ENCODE measurements around the gene POLR1C.
"Not testable (repeated sequence)": the region's sequence is repeated elsewhere in the genome, so short reads cannot be mapped to it uniquely, and the experiment has no call there.

The POLR1C gene

DNA sequence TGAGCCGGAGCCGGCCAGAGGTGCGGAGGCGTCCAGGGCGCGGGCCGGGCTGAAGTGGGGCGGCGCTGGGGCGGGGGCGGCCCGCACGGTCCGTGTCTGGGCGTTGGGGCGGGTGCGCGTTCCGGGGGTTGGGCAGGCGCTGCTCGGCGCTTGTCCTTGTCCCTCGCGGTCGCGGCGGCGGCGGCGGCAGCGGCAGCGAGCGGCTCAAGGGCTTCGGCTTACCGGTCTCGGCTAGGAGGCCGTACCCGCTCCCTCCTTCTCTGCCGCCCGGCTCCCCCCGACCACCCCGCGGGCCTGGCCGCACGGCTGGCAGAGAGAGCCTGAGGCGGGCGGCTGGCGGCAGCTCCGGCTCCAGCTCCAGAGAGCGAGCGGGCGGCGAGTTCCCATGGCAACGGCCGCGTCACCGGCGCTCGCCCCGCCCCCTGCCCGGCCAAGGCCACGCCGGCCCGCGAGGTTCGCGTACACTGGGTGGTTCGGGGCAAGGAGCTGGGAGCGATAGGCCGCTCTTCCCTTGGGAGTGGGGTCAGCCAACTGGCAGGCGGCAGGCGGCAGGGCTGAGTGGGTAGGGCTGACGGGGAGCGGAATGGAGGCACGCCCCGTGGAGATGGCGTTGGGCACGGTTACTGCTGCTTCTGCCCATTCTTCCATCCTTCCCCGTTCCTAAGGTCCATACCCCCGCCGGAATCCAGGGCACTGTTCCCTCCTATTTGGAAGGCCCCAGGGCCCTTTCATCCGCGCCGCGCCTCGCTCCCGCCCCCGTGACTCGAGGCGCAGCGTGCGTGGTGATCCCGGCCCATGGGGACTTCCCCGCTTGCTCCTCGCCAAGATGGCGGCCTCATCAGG is 6.7 kb upstream of the POLR1C start, which contains the start of gene LRRC73:
TSS of gene LRRC73 (minus strand) at position 363 of the 843 bp plus-strand sequence. CDS start 561 bp downstream, outside the sequence.
- peak; percentile 86 for DNase-seq (ENCODE audit: low read depth)

DNA sequence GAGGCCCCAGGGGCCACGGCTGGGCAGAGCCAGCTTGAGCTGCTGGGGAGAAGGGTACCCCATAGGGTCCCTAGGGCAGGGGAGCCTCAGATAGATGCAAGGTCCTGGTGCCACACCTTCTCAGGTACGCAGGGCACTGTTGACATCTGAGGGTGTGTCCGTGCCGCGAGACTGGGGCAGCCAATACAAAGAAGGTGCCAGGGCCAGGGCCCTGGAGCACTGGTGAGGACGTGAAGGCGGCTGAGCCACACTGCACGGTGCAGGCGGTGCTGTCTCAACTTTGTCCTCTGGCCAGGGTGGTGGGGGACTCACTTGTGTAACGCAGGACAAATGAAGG is 6.1 kb upstream of the POLR1C start:
- no peak for DNase-seq (ENCODE audit: low read depth)

DNA sequence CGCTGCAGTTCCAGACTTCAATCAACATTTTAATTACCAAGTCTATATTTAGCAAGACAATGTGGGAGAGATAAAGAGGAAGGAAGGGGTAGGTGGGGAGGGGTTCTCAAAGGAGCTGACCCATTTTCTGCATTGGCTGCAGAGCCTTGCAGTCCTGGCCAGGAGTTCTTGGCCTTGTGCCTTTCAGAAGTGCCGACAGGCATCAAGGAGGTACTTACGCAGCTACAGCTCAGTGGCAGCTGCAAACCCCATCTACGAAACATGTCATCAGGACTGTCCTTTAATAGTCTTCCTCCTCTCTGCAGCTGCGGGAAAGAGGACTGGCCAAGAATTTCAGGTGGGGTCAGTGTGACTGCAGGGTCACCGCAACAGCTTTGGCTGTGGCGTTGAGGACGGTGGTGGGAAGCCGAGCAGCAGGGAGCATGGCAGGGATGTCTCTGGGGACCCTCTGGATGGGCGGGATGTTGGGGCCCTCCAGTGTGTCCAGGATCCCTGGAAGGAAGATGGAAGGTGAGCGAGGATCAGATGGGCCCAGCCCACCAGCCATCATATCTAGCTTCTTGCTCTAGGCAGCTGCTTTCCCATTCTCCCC is 5.0 kb upstream of the POLR1C start:
- DNase-seq (ENCODE audit: low read depth), result no peak

DNA sequence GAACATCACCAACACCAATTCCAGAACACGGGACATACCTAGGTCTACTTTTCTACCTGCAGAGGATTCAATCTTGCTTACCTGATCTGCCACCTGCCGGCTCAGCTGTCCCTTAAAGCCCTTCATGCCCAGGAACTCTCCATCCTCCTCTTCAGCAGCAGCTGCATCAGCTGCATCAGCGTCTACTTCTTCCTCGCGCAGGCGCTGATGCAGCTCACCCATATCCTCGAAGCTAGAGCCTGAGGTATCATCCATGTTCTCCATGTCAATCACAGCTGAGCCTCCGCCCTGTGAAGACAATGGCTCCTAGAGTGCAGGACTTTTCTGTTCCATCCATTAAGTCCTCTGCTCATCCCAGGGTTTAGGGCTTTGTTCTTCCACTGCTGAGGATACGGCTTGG is 1.1 kb upstream of the POLR1C start:
- no peak for DNase-seq (ENCODE audit: low read depth)

DNA sequence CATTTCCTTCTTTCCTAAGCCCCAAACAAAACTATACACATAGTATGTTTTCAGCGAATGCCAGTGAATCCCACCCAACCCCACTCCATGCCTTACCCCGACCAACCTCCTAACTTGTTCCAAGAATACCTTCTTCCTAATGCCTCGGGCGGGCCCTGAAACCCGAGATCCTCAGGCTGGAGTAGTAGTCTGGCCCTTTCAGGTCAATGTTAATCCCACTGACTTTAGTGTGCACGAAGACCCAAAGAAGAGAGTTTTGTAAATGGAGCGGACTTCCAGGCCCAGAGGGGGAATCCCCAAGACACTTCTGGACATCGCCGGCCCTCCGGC is 557 bp upstream of the POLR1C start:
- no peak for DNase-seq (ENCODE audit: low read depth)

DNA sequence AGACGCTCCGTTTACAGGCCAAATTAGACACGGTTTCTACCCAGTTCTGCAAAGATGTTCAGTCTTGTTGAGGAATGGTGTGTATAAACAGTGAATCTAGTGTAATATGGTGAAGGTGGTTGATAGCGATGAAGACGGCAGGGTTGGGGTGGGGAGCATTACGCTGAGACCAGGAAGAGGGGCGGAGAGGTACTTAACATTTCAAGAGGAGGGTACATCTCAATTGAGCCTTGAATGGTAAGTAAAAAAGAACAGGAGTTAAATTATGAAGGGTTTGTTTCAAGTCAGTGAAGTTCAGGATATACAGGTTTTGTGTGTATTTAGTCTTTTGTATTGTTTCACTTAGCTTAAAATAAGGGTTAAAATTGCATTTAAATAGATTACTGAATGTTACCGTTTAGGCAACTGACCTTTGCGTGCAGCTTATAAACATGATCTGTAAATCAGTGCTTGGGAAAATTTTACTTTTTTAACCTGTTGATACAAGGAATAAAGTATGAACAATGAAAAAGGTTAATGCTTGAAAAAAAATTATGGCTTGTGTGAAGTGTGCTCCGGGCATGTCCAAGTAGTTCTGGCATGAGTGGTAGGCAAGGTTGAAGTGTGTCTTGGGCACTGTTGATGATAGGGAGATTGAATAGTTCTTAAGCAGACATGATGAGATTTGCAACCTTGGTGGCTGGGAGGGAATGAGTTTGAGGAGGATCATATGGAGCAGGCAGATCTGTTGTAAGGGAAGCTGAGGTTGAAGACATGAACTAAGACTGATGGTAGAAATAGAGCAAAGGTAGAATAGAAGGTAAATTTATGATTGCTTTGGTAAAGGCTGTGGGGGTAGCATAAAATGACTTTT is 842 bp downstream of the POLR1C start:
- DNase-seq (ENCODE audit: low read depth), result no peak

DNA sequence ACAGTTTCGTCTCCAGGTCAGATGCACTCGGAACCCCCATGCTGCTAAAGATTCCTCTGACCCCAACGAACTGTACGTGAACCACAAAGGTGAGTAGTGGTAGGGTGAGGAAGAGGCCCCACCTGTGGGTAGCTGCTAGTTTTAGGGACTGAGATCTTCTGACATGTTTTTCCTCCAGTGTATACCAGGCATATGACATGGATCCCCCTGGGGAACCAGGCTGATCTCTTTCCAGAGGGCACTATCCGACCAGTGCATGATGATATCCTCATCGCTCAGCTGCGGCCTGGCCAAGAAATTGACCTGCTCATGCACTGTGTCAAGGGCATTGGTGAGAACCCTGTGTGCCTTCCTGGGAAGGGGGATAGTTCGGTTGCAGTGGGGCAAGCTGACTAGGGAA is 3.2 kb downstream of the POLR1C start:
- DNase-seq (ENCODE audit: low read depth), result no peak

DNA sequence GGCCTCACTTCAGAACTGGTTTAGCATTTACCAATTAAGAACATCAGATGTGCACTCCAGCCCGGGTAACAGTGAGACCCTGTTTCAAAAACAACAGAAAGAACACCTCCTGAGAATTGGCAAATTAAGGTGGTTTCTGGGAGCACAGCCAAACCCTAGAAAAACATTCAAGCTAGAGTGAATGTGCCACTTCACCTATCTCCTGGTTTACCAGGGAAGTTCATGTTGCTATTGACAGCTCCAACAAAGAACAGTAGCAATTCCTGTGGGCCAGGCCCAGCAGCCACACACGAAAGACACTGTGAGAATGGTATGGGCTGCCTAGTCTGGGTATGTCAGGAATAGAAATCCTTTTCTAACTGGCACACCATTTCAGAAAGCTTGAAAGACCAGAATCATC is 4.9 kb downstream of the POLR1C start:
- DNase-seq (ENCODE audit: low read depth), result no peak

DNA sequence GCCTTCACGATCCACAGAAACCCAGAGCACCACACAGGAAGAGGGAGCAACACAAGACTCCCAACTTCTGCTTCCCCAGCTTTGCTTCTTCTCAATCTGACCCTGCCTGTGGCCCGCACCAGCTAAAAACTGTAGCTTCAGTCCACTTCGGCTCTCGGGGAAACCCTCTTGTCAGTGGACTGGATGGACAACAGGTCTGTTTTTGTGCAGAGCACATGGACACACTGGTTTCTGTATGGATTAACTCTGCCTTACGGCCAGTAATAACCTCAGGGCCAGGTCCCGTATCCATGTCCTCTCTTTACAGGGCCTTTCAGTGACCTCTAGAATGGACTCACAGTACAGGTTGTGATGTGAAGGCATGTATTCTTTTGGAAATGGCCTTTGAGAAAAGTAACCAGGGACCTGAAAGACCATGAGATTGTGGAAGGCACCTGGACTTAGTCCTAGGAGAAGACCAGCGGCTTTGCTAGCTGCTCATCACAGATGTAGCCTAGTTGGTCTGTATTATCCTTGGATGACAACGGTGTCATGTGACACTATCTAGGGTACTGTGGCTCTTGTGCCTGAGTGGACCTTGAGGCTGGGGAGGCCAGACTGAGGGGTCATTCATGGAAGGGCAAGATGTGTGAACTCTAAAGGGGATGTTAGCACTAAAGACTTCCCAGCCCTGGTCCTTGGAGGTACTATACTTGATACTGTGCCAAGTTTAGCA is 5.8 kb downstream of the POLR1C start:
- no peak for DNase-seq (ENCODE audit: low read depth)

DNA sequence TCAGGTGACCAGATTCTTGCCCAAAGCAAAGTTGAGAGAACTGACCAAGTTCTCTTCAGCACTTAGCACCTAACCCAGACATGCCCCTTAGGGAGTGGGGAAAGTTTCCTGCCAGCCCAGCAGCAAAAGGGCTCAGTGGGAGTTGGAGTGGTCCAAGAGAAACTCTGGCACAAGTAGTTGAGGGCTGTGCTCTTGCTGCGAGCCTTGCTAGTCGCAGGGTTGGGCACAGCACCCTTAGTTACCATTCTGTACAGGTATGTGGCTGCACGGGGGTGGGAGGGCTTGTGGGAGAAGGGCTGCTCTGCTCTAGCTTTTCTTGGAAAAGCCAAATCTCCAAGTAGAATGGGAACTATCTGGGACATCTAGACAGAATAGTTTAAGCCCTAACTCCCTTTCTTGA is 6.4 kb downstream of the POLR1C start:
- no peak for DNase-seq (ENCODE audit: low read depth)

DNA sequence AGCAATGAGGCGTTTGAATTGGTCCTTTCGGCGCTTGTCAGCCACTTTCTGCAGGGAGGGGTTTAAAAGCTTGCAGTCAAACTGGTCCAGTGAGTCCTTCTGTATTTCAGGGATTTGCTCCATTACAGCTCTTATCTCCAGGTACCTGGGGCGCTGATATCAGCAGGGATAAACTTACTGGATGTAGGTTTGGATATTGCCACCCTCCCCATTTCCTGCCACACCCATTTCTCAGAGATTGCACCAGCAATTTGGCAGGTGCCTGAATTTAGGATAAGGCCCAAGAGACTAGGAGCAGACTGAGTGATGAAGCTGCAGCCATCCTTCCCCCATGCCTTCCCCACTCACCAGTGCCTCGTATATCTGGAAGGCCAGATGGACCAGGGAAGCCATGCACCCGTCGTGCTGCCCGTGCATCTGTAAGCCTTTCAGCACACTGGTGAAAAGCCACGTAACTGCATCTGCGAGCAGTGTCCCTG is 7.6 kb downstream of the POLR1C start:
- no peak for DNase-seq (ENCODE audit: low read depth)

DNA sequence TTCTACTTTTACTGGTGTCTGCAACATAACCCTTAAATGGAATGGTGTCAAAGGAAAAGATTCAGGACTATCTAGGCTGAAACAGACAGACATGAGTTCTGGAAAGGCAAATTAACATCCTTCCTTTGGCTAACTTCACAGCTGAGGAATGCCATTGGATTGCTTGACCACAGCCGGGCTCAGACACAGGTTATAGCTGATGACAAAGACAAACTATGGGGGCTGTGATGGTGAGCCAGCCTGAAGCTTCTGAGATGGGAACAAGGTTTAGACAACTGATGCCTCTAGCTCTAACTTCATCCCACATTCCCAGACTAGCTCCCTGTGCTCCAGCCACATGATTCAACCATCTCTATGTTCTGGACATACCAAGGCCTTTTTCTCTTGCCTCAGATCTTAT is 15.3 kb downstream of the POLR1C start:
- DNase-seq (ENCODE audit: low read depth), result no peak

DNA sequence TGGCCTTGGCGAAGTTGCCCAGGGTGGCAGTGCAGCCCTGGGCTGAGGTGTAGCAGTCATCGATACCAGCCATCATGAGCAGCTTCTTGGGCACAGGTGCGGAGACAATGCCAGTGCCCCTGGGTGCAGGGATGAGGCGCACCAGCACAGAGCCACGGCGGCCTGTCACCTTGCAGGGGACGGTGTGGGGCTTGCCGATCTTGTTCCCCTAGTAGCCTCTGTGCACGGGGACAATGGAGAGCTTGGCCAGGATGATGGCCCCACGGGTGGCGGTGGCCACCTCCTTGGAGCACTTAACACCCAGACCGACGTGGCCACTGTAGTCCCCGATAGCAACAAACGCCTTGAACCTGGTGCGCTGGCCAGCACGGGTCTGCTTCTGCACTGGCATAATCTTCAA is 22.1 kb downstream of the POLR1C start:
- not testable (repeated sequence) for DNase-seq (ENCODE audit: low read depth)

DNA sequence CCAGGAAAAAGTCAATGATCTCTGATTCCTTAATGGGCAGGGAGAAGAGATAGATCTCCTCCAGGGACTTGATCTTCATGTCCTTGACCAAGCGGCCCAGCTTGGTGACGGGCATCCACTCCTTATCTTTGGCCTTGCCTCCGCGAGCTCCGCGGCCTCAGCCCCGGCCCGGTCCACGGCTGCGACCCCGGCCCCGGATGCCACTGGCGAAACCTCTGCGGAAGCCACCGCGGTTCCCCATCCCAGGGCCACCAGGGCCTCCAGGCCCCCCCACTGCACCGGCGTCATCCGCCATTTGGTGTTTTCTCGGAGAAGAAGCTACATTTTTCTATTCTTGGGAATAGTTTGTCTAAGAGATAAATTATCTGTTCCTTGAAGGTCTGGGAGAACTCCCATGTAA is 22.5 kb downstream of the POLR1C start:
- DNase-seq (ENCODE audit: low read depth), result not testable (repeated sequence)

DNA sequence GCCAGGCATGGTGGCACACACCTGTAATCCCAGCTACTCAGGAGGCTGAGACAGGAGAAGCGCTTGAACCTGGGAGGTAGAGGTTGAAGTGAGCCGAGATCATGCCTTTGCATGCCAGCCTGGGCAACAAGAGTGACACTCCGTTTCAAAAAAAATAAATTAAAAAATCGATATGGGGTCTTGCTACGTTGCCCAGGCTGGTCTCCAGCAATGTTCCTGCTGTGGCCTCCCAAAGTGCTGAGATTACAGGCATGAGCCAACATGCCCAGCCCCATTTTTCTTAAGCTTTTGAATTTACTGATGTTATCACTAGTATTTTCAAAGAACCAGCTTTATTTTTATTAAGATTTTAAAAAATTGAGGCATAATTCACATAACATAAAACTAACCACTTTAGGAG is 23.6 kb downstream of the POLR1C start:
- no peak for DNase-seq (ENCODE audit: low read depth)

DNA sequence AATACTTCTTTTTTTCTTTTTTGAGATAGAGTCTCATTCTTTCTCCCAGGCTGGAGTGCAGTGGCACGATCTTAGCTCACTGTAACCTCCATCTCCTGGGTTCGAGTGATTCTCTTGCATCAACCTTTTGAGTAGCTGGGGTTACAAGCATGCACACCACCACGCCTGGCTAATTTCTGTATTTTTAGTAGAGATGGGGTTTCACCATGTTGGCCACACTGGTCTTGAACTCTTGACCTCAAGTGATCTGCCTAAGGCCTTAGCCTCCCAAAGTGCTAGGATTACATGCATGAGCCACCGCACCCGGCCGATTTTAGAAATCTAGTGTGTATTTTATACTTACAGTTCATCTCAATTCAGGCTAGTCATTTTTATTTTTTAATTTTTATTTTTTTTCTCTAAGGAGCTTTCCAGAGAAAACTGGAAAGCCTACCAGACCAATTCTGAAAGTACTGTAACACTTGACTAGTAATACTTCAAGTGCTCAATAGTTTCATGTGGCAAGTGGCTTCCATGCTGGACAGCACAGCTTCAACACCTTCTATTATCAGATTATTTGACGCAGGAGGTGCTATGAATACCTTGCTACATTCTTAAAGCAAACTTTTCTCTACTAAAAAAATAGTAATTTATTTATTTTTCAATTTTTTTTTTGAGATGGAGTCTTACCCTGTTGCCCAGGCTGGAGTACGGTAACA is 25.0 kb downstream of the POLR1C start:
- DNase-seq (ENCODE audit: low read depth), result no peak

DNA sequence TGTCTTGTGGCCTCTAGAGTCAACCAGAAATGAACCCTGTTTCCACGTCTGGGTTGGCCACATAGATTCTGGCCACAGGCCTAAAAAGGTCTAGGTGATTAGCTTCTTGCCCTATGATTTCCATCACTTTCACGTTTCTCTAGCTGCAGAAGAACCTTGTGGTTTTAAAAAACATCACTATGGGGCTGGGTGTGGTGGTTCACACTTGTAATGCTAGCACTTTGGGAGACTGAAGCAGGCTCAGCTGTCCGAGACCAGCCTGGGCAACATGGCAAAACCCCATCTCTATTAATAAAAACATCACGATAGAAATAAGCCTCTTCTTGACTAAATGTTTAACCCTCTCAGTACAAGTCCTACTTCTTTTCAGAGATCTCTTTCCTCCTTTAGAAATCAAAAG is 27.6 kb downstream of the POLR1C start:
- no peak for DNase-seq (ENCODE audit: low read depth)

DNA sequence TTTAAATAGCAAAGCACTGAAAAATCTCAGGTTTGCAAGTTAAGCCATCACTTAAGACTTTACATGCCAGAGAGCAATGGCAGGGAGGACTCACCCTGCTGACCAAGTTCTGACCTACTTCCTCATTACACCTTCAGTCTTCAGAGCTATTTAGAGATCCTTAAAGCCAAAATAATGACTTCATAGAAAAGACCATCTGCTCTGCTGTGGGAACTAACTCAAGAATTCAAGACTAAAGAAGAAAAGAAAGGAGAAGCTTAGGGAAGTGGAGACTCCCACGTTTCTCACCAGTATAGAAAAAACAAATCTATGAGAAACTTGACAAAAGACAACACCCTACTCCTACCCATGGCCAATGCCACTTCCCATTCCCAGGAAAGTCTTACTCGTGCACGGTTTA is 30.3 kb downstream of the POLR1C start:
- no peak for DNase-seq (ENCODE audit: low read depth)

DNA sequence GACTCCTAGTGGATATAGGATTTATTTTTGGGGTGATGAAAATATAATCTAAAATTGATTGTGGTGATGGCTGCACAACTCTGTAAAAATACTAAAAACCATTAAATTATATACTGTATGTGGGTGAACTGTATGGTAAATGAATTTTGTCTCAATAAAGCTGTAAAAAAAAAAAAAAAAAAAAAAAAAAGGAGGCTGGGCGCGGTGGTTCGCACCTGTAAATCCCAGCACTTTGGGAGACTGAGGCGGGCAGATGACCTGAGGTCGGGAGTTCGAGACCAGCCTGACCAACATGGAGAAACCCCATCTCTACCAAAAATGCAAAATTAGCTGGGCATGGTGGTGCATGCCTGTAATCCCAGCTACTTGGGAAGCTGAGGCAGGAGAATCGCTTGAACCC is 40.7 kb downstream of the POLR1C start:
- DNase-seq (ENCODE audit: low read depth), result not testable (repeated sequence)

DNA sequence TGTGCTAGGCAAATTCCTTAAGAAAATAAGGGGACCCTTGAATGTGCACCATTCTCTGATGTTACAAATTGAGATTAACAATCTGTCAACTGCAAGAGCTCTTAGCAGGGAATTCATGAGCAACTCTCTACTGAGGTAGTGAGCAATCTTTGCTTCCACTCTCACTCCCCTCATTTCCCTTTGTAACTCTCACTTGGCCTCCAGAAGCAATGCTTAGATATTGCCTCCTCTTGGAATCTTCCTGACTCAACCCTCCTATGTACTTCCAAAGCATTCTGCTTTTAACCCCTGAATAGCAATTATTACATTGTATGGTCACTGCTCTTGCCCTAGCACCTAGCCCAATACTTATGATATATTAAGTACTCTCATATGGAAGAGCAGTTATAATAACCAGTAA is 42.4 kb downstream of the POLR1C start:
- no peak for DNase-seq (ENCODE audit: low read depth)

DNA sequence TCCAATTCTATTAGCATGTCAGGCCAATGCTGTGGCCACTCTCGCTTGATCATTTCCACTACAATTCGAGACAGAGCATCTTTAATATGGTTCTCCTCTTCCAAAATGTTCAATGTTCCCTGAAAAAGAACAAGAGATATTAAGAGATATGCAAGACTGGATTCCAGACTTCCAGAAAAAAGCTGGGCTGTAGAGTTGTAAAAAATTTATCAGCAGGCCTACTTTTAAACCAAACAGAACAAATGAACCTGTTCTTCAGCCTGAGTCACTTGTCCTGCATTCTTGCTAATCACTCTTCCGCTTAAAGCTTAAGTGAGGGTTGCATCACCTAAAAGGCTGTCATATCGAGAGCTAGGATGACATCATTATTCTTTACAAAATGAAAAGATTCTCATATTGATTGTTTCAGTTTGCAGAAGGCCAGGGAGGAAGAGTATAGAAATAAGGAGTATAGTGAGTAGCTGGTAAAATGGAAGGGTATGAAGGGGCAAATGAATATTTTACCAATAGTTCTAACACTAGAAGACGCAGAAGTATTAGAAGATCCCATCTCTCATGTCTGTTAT is 54.1 kb downstream of the POLR1C start:
- peak; percentile 52 for DNase-seq (ENCODE audit: low read depth)

Measured in ELR (cell line).